HG02884 (cell line): ENCODE results near the gene DDX1.
"Not testable (repeated sequence)": the region's sequence is repeated elsewhere in the genome, so short reads cannot be mapped to it uniquely, and the experiment has no call there.

Experiments used
- ATAC-seq: cut with Tn5 transposase; IDR thresholded peaks from one replicate; pipeline ENCODE4 v1.9.1; 2021; ENCODE audit warnings: mild to moderate bottlenecking, moderate library complexity; ENCODE audit not compliant: unreplicated experiment

The DDX1 gene

DNA sequence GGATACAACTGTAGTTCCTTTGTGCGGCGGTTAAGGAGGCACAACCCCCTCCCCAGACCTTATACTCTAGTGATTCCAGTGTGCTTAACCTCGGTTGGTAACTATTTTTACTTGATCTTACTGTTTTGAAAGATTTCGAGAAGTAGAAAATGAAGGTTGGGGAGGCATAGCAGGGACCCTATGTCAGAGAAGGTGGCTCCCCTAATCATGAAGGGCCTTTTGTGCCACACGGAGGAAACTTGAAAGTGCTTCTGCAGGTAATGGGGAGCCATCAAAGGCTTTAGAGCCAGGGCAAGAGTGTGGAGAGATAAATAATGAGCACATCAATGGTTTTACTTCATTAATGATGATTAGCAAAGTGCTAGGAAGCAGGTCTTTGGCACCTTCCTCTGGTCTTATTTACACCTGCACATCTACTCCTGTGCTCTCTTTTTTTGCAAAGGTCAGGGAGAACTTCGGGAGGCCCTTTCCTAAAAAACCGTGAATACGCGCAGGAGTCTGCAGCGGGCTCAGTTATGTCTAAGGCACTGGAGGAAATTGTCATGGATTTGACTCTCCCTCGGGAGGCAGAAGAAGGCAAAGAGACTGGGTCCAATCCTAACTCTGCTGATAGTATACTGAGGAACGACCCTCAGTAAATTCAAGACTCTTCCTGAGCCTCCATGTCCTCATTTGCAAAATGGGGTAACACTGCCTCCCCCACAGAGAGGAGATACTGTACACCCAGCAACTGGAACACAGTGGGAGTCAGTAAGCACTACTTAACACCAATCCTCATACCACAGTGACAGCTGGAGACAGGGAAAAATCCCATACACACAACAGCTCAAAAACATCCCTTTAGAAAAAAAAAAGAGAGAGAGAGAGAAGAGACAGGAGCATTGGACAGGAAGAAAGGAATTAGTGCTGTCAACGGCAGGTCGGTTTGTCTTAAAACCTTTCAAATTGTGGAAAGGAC is 81.6 kb downstream of the DDX1 start:
- no peak for ATAC-seq

DNA sequence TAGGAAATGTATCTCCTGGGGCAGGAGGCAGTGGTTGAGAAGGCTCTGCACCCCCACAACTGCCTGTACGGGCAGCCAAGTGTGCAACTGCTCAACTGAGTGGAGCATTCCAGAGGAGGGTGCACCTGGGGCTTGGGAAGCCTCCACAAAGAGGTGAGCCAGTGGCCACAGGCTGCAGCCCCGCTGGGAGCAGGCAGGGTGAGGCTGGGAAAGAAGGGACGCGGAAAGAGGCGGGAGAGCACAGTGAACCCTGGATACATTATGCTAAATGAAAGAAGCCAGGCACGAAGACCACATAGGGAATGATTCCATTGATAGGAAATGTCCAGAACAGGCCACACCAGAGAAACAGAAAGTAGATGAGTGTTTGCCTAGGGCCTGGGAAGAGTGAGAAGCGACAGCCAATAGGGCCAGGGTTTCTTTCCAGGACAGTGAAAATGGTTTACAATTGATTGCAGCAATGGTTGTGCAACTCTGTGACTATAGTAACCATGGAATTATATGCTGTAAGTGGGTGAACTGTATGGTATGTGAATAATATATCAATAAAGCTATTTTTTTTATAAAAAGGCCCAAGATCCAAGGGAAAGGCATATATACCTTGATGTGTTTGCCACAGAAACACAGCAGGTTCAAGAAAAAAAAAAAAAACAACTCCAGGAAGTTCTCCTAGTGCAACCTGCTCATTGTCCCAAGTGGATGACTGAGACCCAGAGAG is 82.4 kb downstream of the DDX1 start:
- no peak for ATAC-seq

DNA sequence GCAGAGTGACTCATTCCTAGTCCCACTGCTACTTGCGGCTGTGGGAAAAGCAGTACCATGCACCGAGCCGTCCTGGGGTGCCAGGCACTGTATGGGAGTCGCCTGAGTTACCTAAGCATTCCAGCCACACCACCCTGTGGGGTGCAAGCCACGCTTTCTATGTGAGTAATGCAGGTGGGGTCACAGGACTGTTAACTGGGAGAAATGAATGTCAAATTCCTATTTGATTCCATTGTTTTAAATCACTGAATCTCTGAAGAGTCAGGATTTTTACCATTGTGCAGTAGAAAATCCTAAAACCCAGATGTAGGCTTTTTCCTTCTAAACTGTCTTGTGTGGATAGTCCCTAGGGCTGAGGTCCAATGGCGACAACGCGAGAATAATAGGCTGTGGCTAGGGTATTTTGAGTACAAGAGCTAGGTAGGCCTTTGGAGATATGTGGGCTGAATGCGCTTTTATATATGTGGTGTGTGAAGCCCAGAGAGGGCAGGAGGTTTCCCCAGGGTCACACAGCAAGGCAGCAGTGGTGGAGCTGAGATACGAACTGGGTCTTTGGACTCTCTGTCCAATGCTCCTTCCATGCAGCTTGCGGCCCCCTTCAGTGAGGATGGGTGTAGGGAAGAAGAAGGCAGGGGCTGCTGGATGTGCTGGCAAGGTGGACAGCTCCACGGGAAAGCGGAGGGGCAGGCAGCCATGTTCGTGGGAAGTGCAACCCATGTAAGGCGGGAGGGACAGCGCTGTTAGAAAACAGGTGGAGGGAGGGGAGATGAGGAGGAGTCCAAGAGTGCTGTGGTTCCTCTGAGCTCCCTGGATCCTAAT is 83.2 kb downstream of the DDX1 start:
- ATAC-seq = no peak

DNA sequence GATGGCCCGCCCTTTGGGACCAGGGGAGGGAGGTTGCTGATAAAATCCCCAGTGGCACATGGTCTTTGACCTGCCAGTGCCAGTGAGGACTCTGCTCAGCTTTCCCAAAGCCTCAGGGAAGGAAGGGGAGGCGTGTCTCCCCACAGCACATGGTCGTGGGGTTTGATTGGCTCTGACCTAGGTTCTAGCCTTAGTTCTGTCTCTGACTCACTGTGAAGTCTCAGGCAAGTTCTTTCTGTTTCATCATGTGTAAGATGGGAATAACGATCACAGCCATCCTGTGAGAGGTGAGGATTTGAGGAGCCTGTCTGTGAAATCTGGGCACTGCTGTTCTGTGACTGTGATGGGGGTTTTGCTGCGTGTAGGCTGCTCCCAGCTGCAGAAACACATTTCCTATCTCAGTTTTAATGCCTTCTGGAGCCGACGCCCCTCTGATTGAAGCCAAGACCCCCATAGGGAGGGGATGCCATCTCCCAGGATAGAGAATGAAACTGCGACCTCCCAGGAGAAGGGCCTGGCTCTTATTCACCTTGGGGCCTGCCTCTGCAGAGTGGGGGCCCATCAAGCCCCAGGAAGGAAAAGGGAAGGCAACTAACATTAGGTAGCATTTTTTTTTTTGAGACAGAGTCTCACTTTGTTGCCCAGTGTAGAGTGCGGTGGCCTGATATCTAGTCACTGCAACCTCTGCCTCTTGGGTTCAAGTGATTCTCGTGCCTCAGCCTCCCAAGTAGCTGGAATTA is 84.0 kb downstream of the DDX1 start:
- no peak for ATAC-seq

DNA sequence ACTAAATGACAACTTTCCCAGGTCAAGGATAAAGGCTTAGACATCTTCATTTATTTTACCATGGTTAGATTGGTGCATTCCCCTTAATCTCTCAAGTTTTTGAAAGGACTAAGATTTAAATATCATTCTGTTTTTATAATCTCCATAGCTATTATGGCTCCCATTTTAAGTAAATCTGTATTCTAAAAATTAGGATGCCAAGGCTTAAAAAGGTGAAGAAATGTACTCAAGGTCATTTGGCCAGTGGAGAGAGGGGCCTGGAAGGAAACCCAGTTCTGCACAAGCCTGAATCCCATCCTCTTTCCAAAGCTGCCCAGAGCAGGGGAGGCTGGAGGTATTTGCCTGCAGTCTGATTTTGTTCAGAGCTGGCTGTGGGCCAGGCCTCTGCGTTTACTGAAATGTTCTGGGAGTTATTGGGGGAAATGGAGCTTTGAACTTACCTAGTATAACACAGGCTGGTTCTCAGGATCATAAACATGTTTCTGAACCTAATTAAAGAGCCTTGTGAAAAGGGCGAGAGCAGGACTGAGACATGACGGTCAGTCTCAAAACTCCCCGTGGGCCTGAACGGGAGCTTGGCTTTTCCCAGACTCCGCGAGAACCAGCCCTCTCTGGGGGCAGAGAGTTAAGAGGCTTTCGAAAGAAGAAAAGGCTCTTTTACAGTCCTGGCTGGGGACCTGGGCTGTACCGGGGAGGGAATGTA is 85.6 kb downstream of the DDX1 start:
- ATAC-seq = no peak

DNA sequence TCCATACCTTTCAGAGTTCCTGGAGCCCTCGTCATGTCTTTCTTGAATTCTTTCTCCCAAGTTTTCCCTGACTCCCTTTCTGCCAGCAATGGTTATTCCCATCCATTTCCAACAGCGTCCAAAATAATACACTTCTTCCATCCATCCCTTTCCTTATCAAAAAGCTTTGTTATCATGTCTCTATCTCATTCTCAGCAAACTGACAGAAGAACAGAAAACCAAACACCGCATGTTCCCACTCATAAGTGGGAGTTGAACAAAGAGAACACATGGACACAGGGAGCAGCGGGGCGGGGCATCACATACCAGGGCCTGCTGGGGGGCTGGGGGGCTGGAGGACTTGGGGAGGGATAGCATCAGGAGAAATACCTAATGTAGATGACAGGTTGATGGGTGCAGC is 86.7 kb downstream of the DDX1 start:
- ATAC-seq = no peak

DNA sequence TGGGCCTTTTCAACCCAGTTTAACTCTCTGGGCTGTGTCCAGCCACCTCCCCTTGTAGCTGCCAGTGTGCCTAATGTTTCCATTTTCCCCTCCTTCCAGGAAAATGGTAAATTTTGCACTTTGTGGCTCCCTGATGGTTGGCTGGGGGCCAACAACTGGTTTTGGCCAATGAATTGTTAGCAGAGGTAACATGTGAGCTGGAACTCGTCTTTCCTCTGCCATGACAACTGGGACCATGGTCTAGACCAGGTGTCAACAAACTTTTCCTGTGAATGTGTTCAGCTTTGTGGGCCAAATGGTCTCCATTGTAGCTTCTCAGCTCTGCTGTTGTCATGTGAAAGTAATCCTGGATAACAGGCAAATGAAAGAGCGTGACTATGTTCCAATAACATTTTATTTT is 87.2 kb downstream of the DDX1 start:
- no peak for ATAC-seq

DNA sequence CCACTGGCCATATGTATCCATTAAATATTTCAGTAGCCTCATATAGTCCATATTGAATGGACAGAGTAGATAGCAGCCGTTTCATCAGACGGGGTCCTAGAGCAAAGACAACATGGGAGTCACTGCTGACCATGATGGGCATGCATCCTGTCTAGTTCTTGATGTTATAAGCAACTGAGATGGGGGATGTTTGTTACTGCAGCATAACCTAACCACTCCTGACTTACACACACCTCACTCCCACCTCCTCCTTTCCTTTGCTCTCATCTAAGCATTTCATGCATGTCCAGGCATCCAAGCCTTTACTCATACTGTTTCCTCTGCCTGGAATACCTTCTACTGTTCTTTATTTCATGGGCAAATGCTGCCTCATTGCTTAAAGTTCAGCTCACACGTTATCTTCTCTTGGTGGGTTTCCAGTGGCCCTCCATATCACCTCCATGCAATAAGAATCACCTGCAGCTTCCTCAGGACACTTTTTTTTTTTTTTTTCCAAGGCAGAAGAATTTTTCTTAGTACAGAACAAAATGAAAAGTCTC is 87.8 kb downstream of the DDX1 start:
- ATAC-seq = no peak

DNA sequence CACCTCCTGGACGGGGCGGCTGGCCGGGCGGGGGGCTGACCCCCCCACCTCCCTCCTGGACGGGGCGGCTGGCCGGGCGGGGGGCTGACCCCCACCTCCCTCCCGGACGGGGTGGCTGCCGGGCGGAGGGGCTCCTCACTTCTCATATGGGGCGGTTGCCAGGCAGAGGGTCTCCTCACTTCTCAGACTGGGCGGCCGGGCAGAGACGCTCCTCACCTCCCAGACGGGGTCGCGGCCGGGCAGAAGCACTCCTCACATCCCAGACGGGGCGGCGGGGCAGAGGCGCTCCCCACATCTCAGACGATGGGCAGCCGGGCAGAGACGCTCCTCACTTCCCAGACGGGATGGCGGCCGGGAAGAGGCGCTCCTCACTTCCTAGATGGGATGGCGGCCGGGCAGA is 88.5 kb downstream of the DDX1 start:
- not testable (repeated sequence) for ATAC-seq
